CD4-positive, alpha-beta T cell treated with Interleukin-6 for 4 hours (primary cell): ENCODE measurements around the gene FSHB.
"Not testable (repeated sequence)": the region's sequence is repeated elsewhere in the genome, so short reads cannot be mapped to it uniquely, and the experiment has no call there.

Experiments
- DNase-seq: peaks from one replicate; pipeline ENCODE4 v3.0.0-alpha.2; 2020; ENCODE audit warnings: mixed read lengths

The FSHB gene

DNA sequence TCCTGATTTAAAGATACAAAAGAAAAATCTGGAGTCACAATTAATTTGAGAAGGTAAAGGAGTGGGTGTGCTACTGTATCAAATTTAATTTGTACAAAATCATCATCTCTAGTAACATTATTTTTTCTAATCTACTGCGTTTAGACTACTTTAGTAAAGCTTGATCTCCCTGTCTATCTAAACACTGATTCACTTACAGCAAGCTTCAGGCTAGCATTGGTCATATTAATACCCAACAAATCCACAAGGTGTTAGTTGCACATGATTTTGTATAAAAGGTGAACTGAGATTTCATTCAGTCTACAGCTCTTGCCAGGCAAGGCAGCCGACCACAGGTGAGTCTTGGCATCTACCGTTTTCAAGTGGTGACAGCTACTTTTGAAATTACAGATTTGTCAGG lies at the start of gene FSHB:
FSHB (plus strand) TSS at position 301 of the 400 bp plus-strand sequence. CDS start 889 bp downstream, outside the sequence.
- no peak for DNase-seq

- no peak for DNase-seq
These were observed 44.1 kb upstream of the FSHB start for GRCh38 chr11:30186748-30187147.

DNA sequence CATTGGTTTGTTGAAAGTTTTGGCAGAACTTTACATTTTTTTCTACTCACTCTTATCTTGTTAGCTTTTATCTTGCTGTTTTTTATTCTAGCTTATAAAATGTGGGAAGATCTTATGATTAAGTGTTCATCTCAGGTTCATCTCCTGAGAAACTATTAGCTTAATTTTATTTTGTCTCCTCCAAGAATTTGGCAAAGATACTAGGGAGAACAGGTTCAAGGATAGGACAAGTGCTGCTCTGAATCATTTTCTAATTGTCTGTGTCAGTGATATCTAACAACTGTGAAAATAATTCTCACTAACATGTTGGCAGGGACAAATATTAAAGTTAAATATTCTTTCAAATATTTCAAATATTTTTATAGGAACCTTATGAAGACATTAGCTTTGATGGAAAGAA lies 38.2 kb upstream of the FSHB start:
- DNase-seq, result no peak

DNA sequence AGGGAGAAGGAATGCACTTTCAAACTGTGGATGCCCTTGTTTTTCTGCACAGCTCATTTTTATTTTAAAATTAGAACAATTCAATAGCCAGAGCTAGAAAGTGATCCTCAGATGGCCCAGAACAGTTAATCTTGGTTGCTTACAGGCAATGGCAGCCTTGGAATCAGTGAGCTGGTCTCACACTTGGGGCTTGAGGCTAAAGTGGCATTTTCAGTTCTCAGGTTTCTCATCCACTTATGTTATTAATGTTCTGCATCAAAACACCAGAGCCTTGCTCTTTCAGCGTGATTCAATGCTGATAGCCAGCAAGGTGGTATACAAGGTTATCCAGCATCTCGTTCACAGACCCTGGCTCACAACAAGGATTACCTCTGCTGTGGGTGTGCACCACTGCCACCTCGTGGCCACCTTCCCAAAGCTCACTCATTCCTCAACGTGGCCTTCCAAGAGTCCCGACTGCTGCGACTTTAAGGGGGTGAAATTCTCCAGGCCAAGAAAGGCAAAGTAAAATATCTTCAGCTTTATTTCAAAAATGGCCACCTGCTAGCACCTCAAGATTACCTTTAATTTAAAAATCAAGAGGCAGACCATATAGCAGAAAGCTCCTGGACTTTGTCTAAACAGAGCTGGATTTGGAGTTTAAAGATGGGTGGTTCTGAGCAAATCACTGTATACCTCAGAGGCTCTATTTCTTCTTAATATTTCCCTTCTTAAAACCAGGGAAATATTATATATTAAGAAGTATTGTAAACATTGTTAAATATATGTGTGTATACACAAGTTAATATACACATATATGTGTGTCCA lies 34.2 kb upstream of the FSHB start:
- DNase-seq, result peak; percentile 4

GRCh38 chr11:30197869-30198268 lies 32.9 kb upstream of the FSHB start:
- DNase-seq, result no peak

- not testable (repeated sequence) for DNase-seq
These were observed 27.8 kb upstream of the FSHB start for GRCh38 chr11:30202989-30203388.

DNA sequence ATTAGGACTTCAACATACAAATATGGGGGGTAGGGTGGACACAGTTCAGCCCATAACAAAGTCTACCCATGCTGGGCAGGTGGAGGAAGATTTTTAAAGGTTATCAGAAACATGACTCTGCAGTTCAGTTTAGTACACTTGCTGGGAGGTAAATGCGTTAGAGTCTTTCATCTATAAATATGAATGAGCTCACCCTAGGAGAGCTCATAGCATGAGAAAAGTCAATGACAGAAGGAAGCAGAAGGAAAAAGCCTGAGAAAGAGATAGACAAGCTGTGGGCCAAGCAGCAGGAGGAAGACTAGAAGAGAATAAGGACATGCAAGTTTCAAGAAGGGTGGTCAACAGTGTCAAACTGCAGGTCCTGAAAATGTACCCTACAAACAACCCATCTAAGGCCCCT lies 27.0 kb upstream of the FSHB start:
- no peak for DNase-seq

GRCh38 chr11:30206249-30206996 lies 24.4 kb upstream of the FSHB start:
- DNase-seq, result no peak

- DNase-seq, result no peak
These were observed 20.5 kb upstream of the FSHB start for GRCh38 chr11:30210357-30210756.

DNA sequence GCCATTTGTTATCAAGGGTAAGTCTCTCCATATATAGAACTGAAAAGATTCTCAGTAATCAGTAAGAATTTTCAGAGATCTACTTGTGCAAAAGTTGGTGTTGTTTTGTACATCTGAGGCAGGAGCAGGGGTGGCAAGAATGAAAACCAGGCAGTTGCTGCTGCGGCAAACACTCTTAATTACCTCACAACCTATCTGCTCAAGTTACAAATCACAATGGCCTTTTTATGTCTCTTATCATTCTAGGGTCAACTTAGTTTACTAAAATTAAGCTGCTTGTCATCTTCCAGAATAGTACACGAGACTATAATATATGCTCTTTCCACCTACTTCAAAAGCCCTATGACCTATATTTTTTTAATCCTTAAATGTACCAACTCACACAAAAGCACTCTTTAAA lies 14.3 kb upstream of the FSHB start:
- DNase-seq, result no peak

DNA sequence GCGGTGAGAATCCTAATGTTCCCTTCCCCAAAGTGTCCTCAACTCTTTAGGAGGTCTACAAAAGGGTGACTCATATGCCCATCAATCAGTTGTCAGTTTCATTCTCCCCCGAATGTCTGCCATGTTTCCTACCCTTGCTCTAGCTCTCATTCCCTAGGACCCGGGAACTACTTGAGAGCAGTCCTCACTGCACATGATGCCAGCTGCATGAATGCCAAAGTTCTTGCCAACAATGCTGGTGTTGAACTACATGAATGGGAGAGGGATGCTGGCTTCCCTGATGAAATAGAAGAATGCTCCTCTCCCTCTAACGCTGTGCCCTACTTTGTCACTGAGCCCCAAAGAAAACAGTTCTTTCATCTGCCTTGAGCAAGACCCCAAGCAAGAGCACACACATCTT lies 12.5 kb upstream of the FSHB start:
- no peak for DNase-seq

- DNase-seq, result no peak
These were observed 5.2 kb upstream of the FSHB start for GRCh38 chr11:30225642-30226041.

GRCh38 chr11:30228323-30228884 lies 2.4 kb upstream of the FSHB start:
- DNase-seq, result no peak

DNA sequence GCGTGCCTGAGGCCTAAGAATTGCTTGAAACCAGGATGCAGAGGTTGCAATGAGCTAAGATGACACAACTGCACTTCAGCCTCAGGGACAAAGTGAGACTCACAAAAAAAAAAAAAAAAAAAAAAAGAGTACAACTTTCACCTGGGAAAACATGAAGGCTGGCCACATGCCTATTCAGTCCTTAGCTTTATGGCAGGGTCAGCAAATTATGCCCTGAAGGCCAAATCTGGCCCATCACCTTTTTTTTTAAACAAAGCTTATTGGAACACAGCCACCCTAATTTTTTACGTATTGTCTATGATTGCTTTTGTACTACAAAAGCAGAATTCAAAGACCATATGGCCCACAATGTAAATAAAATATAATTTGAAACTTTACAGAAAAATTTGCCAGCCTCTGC lies 8.2 kb downstream of the FSHB start:
- no peak for DNase-seq

DNA sequence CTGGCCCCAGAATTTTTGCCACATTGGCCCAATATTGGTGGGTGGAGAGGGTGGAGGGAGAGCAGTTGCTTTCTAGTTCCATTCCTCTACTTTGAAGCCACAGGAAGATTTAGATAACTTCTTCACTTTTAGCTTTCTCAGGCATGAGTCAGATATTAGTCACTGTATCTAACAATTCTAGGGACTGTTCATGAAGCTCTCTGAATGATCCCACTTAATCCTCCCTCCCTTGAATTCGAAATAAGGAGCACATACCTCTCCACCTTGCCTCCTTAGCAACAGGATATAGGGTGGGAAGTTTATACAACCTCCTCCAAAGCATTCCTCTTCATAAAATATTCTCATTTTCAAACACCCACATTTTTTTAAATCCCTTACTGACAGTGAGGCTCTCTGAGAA lies 13.5 kb downstream of the FSHB start:
- no peak for DNase-seq

DNA sequence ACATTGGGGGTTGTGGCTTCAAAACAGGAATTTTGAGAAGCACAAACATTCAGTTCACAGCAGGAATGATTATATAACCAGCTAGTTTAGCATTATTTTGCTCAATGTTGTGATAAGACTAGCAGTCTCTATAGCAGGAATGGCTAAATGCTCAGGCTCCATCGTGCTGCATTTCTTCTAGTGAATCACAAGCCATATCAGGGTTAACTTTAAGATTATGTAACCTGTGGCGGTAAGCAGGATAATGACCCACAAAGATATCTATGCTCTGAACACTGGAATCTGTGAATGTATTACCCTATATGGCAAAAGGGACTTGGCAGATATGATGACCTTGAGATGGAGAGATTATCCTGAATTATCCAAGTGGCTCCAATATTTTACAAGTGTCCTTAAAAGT lies 14.8 kb downstream of the FSHB start:
- DNase-seq, result no peak

- DNase-seq, result no peak
These were observed 23.8 kb downstream of the FSHB start for GRCh38 chr11:30254307-30255298.

- no peak for DNase-seq
These were observed 24.8 kb downstream of the FSHB start for GRCh38 chr11:30255637-30256036.

- no peak for DNase-seq
These were observed 26.2 kb downstream of the FSHB start for GRCh38 chr11:30257058-30257457.

DNA sequence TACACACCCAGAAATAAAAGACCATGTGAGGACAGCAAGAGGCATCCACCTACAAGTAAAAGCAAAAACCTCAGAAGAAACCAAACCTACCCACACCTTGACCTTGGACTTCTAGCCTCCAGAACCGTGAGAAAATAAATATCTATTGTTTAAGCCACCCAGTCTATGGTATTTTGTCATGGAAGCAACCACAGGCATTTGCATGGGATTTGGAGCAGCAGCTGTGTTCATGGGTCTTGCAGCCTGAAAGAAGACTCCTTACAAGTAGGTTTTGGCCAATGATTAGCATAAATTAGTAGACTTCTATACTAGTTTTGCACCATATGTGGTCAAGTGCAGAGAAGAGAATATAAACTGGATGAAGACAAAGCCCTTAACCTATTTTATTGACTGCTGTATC lies 27.9 kb downstream of the FSHB start:
- DNase-seq, result no peak

DNA sequence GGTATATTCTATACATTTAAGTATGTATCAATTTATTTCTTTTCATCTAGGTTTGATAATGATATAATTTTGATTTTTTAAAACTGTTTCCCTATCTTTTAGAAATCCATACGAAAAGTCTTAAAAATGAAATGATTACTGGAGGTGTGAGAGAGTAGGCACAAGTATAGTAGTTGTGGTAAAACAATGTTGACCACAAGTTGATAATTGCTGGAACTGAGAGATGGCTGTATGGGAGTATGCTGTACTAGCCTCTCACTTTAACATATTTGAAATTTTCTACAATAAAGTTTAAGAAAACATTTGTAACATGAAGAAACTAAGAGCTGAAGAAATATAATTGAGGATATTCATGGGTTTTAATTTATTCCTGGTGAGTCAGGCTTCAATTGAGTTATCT lies 30.0 kb downstream of the FSHB start:
- no peak for DNase-seq

GRCh38 chr11:30261821-30262220 lies 31.0 kb downstream of the FSHB start:
- DNase-seq, result no peak

DNA sequence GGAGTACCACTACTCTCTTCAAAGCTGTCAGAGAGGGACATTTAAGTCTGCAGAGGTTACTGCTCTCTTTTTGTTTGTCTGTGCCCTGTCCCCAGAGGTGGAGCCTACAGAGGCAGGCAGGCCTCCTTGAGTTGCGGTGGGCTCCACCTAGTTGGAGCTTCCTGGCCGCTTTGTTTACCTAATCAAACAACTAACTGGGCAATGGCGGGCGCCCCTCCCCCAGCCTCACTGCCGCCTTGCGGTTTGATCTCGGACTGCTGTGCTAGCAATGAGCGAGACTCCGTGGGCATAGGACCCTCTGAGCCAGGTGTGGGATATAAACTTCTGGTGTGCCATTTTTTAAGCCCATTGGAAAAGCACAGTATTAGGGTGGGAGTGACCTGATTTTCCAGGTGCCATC lies 37.8 kb downstream of the FSHB start:
- DNase-seq, result not testable (repeated sequence)
